HG02981 (cell line): ENCODE results near the gene KCNJ12.
"Not testable (repeated sequence)": the region's sequence is repeated elsewhere in the genome, so short reads cannot be mapped to it uniquely, and the experiment has no call there.

Experiments used
- ATAC-seq: cut with Tn5 transposase; IDR thresholded peaks from one replicate; pipeline ENCODE4 v1.9.1; 2021; ENCODE audit warnings: mild to moderate bottlenecking, moderate library complexity; ENCODE audit not compliant: unreplicated experiment

KCNJ12 gene

GRCh38 chr17:21418446-21419298, 42.5 kb downstream of the KCNJ12 start:
- no peak for ATAC-seq

- ATAC-seq, result no peak
These were observed 43.4 kb downstream of the KCNJ12 start for GRCh38 chr17:21419299-21420239.

DNA sequence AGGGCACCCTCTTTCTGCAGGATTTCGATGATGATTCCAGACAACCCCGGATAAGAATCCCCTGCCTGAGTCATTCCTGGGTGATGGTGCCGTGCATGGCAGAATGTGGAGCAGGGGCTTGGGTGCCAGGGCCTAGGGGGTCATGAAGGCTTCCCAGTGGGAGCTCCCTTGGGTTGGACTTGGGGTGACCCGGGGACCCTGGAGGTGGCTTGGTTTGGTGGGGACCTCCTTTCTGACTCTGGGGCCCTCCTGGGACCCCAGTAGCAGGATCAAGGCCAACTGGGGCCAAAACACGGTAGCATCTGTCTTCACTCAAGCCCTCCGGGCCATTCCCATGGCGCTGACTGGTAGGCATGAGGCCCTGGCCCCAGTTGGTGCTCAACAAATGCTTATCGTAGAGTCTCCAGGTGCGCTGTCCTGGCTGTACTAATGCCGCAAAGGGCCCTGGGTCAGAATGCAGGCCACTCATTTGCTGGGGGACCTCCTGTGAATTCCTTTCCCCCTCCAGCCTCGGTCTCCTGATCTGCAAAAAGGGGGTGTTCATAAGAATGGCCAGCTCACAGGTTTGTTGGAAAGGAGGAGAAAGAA, 44.4 kb downstream of the KCNJ12 start:
- not testable (repeated sequence) for ATAC-seq

DNA sequence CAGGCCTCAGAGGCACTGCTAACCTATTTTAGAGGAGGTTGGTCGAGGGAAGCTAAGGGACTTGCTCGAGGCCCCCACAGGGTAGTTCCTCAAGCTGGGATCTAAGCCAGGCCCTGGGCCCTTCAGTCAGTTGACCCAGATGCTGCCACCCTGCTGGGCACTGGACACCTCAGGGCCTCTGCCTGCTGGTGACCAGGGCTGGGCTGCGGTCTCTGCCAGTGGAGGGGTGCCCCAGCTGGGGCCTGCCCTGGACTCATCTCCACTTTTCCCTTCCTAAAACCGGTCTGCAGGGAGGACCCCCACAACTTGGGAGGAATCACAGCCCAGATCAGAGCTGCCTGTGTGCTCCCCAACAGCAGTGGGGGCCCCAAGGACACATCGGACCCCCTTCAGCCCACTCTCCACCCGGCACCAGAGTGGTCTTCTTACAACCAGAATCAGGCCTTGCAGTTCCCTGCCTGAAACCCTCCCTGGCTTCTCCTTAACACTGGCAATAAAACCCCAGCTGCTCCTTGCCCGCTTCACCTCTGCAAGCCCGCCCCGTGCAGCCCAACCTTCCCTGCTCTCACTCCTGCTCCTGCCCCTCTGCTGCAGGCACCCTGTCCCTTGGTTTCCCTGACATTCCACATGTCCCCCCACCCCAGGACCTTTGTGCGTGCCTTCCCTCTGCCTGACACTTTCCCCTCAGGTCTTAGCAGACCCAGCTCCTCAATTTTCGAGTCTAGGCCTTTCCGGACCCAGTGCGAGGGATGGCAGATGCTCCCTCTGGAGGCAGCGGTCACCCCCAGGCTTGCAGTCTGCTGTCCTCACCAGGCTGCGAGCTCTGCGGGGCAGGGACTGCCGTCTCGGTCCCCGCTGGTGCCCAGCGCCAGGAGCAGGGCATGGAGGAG, 45.5 kb downstream of the KCNJ12 start:
- not testable (repeated sequence) for ATAC-seq

DNA sequence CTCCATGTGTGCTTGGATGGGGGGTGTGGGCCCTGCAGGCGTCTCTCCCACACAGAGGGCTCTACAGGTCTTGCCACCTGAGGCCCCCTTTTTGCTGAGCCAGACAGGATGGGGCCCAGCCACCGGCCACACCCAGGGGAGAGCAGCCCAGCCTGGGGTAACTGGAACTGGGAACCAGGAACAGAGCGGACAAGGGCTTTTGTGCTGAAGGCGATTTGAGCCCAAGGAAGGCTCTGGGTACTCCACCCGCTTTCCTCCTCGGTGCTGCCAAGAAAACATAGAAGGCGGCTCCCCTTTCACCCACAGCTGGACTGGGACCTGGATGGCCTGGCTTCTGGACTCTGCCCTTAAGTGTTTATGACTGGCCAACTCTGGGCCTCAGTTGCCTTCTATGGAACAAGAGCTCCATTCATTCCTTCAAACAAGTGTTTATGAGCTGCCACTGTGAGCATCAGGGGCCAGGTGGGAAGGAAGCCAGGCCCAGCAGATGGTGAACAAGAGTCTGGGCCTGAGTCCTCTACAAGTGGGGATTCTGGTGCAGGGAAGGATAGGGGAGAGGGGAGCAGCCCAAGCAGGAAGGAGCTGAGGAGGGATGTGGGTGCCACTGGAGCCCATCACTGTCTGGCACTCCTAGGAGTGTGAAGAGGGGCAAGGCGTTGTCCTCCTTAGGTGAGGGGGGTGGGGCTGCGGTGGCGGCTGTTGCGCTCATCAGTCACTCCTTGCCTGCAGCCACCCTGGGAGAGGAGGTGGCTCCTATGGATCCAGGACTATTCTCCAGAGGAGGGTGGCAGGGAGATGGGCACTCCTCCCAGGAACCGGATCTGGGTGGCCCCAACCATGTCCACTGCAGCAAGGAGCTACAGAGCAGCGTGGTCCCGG, 46.4 kb downstream of the KCNJ12 start:
- ATAC-seq, result not testable (repeated sequence)

- not testable (repeated sequence) for ATAC-seq
These were observed 47.0 kb downstream of the KCNJ12 start for GRCh38 chr17:21423190-21423493.

- ATAC-seq, result not testable (repeated sequence)
These were observed 48.5 kb downstream of the KCNJ12 start for GRCh38 chr17:21424697-21425096.

DNA sequence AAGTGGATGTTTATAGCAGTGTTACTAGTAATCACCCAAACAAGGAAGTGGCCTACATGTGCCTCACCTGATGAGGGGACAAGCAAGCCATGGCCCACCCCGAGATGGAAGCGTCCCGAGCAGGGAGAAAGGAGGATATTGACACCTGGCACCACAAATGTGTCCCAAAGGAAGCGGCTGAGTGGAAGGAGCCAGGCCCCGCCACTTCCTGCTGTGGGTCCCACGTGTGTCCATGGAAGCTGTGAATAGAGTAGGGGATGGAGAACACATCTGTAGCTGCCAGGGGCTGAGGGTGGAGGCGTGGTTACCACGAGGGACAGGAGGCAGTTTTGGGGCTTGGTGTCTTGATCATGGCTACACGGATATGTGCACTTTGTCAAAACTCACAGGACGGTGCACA, 49.2 kb downstream of the KCNJ12 start:
- ATAC-seq, result no peak

DNA sequence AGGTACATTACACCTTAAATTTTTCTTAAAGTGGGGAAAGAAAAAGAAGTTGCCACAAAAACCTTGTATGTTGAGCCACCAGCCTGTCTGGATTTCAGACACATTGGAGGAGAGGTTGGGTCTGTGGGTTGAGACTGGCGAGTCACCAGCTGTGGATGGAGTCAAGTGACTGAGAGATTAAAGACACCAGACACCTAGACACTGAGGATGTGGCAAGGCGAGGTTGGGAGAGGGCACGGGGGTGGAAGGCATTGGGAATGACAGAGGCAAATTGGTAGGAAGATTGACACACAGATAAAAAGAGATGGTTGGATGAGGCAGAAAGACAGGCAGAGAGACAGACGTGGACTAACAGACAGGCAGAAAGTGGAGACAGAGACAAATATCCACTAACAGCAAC, 49.6 kb downstream of the KCNJ12 start:
- ATAC-seq, result no peak

DNA sequence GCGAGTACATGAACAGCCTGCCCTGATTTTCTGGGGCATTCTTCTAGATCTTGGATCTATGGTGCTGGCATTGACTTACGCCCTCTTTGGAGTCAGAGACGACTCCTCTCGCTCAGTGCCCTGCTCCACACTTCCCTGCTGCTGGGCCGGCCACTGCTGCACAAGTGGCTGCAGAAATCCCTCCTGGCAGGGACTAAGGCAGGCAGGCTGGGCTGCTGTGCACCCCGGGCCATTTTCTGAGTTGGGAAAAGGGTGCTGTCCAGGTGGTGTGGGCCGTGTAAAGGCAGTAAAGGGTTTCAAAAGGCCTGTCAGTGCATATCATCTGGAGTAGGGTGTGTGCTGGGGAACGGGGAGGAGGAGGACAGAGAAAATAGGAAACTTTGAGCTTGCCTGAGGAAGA, 50.1 kb downstream of the KCNJ12 start:
- not testable (repeated sequence) for ATAC-seq

- ATAC-seq, result not testable (repeated sequence)
These were observed 50.7 kb downstream of the KCNJ12 start for GRCh38 chr17:21426876-21427275.

- ATAC-seq, result not testable (repeated sequence)
These were observed 51.6 kb downstream of the KCNJ12 start for GRCh38 chr17:21427727-21428126.

DNA sequence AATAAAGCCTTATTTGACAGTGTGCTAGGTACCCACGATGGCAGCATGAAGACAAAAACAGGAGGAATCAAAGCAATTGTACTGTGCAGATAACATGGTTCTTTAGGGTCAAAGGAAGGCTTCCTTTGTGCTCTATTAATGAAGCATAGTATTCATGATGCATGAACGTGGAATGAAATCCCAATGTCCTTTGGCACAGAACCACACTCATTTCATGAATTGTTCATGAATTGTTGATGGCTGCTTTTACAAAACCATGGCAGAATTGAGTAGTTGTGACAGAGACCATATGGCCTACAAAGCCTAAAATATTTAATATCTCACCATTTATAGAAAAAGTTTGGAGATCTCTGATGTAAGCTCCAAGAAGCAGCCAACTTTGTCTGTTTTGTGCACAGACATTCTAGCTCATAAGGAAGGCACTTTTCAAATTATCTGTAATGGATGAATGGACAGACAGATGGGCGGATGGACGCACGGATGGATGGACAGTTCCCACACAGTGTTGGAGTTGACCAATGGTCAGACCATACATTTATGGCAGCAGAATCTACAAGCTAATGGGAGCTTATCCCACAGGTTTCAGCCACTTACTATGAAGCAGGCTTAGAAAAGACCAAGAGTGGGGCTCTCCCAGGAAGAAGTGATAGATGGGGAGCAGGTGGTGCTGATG, 52.7 kb downstream of the KCNJ12 start:
- not testable (repeated sequence) for ATAC-seq

GRCh38 chr17:21429921-21430628, 53.9 kb downstream of the KCNJ12 start:
- ATAC-seq, result not testable (repeated sequence)

DNA sequence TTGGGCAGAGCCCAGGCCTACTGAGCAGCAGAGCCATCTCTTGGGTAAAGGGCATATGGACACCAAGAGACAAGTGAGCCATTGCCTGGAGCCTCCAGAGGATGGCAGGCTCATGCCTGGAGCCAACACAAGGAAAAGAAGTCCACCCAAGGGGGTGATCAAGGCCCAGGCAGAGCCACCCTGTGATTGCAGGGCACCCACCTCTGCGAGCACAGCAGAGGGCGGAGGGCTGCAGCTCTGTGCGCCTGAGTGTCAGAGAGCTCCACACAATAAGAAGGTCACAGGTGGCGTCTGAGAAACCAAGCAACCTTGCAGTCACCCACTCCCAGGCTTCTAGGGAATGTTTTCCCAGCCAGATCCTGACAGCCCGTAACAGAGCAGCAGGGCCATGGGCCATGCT, 57.8 kb downstream of the KCNJ12 start:
- ATAC-seq, result not testable (repeated sequence)

DNA sequence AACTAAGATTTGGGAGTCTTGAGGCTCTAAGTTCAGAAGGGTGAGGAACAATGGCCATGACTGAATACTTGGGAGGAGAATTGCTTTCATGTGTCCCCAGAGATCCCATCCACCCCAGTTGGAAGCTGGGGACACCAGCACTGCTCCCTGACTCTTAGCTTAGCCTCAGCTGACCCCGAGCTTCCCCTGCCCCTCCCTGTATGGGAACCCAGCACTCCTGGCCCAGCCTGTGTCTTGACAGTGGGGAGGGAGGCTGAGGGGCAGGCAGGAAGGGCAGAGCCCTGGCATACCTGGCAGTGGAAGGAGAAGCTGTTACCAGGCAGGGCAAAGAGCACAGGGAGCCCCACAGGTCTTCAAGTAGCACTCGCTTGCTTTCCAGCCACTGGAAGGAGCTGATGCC, 58.8 kb downstream of the KCNJ12 start:
- not testable (repeated sequence) for ATAC-seq

DNA sequence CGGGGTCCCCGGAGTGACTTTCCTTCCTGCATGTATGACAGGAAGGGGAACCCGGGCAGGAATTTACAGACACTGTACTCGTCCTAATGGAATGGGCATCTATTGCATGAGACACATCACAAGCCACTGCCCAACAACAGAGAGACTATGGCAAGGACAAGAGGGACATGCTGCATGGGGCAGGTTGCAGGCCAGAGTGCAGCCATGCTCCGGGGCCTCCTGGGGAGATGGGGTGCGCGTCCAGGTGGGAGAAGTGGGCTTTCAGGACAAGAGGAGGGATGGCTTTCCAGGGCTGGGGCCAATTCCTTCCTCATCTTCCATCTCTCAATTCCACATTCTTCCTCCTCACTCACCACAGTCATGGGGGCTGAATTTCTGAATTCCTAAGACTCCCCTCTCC, 60.3 kb downstream of the KCNJ12 start:
- not testable (repeated sequence) for ATAC-seq
